ENCODE data around the gene SUMO3.

GRCh38 chr21:44760376-44760775, 57.5 kb downstream of the SUMO3 start:
- TF ChIP-seq CTCF (IDR thresholded peaks at IDR 0.05; ENCODE audit: insufficient read depth, low read length, poor library complexity, severe bottlenecking): no peak
- TF ChIP-seq EZH2phosphoT487 (conservative IDR thresholded peaks at IDR 0.05; ENCODE audit: low read length): no peak
